Activated naive CD4-positive, alpha-beta T cell treated with anti-CD3 and anti-CD28 coated beads, Interleukin-2, amount 50 U/mL, for 16 hours (primary cell): ENCODE data around the gene CRK.

ENCODE experiments used
- DNase-seq: peaks from one replicate; pipeline ENCODE4 v3.0.0-alpha.2; 2020

The CRK gene

GRCh38 chr17:1485423-1486376 is 29.7 kb upstream of the CRK start:
- DNase-seq, result peak; percentile 60

GRCh38 chr17:1484676-1485422 is 28.8 kb upstream of the CRK start:
- DNase-seq, result no peak

- no peak for DNase-seq
Measured at GRCh38 chr17:1484060-1484535, 28.1 kb upstream of the CRK start.

- DNase-seq, result no peak
Measured at GRCh38 chr17:1482680-1483079, 26.6 kb upstream of the CRK start.

- no peak for DNase-seq
Measured at GRCh38 chr17:1481736-1482135, 25.7 kb upstream of the CRK start.

GRCh38 chr17:1480747-1481465 is 24.9 kb upstream of the CRK start:
- no peak for DNase-seq

GRCh38 chr17:1478418-1478817 is 22.4 kb upstream of the CRK start:
- DNase-seq, result no peak

GRCh38 chr17:1475321-1475854 is 19.4 kb upstream of the CRK start:
- DNase-seq, result no peak

GRCh38 chr17:1474402-1475189 is 18.6 kb upstream of the CRK start:
- DNase-seq, result no peak

- peak; percentile 38 for DNase-seq
Measured at GRCh38 chr17:1473841-1474240, 17.8 kb upstream of the CRK start.

- DNase-seq, result no peak
Measured at GRCh38 chr17:1473170-1473569, 17.1 kb upstream of the CRK start.

- DNase-seq, result no peak
Measured at GRCh38 chr17:1471911-1472821, 16.1 kb upstream of the CRK start.

GRCh38 chr17:1471490-1471889 is 15.5 kb upstream of the CRK start:
- no peak for DNase-seq

- no peak for DNase-seq
Measured at GRCh38 chr17:1470755-1471462, 14.9 kb upstream of the CRK start.

GRCh38 chr17:1470071-1470754 is 14.2 kb upstream of the CRK start:
- DNase-seq, result no peak

GRCh38 chr17:1469231-1469852 is 13.3 kb upstream of the CRK start:
- DNase-seq, result no peak

GRCh38 chr17:1467898-1468492 is 12.0 kb upstream of the CRK start:
- no peak for DNase-seq

GRCh38 chr17:1467258-1467657 is 11.2 kb upstream of the CRK start:
- no peak for DNase-seq

- DNase-seq, result no peak
Measured at GRCh38 chr17:1464186-1464585, 8.2 kb upstream of the CRK start.
